ENCODE measurements around the gene ZC3H4. TPM values are rescaled to one million over a fixed set of nuclear protein-coding genes. Genes with fewer than 3 reads are reported as not detected.

ZC3H4 gene
- total RNA-seq, 1 donor from 2014 or later, result 50.3 TPM

- no peak for DNase-seq
- Mint-ChIP-seq H3K4me3 (ENCODE audit: unreplicated experiment) (peak overlapping the region; percentile 100), H3K4me1 (ENCODE audit: low read depth, unreplicated experiment) (peaks cover 11% of the 10 kb centered on the region), H3K36me3 (ENCODE audit: unreplicated experiment) (peaks cover 4% of the 10 kb centered on the region), H3K9me3 (ENCODE audit: unreplicated experiment) (peaks cover 9% of the 10 kb centered on the region), H3K27me3 (ENCODE audit: unreplicated experiment) (peaks cover 13% of the 10 kb centered on the region), H3K27ac (ENCODE audit: unreplicated experiment) (peak overlapping the region; percentile 93)
- TF ChIP-seq CTCF (IDR thresholded peaks at IDR 0.05; ENCODE audit: partially characterized antibody, unreplicated experiment), result no peak
Measured at GRCh38 chr19:47130120-47130588, 16.6 kb upstream of the ZC3H4 start.

GRCh38 chr19:47129579-47129978 lies 16.0 kb upstream of the ZC3H4 start:
- DNase-seq, result no peak
- Mint-ChIP-seq H3K4me1 (ENCODE audit: low read depth, unreplicated experiment) (peaks cover 10% of the 10 kb centered on the region), H3K9me3 (ENCODE audit: unreplicated experiment) (peaks cover 8% of the 10 kb centered on the region), H3K4me3 (ENCODE audit: unreplicated experiment) (no peak overlapping the region), H3K27me3 (ENCODE audit: unreplicated experiment) (peaks cover 13% of the 10 kb centered on the region), H3K36me3 (ENCODE audit: unreplicated experiment) (peaks cover 4% of the 10 kb centered on the region), H3K27ac (ENCODE audit: unreplicated experiment) (no peak overlapping the region)
- TF ChIP-seq CTCF (IDR thresholded peaks at IDR 0.05; ENCODE audit: partially characterized antibody, unreplicated experiment), result no peak

DNA sequence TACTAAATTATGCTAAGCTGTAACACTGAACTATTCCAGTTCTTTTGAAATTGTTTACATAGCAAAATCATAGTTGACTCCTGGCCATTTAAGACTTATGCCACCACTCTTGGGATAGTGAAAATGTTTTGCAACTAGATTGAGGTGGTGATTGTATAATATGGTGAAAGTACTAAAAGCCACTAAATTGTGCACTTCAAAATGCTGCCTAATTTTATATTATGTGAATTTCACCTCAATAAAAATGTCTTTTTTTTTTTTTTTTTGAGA lies 12.0 kb upstream of the ZC3H4 start:
- Mint-ChIP-seq H3K4me1 (ENCODE audit: low read depth, unreplicated experiment) (peaks cover 3% of the 10 kb centered on the region), H3K9me3 (ENCODE audit: unreplicated experiment) (peaks cover 3% of the 10 kb centered on the region), H3K27ac (ENCODE audit: unreplicated experiment) (no peak overlapping the region), H3K4me3 (ENCODE audit: unreplicated experiment) (no peak overlapping the region), H3K36me3 (ENCODE audit: unreplicated experiment) (peaks cover 4% of the 10 kb centered on the region), H3K27me3 (ENCODE audit: unreplicated experiment) (peaks cover 5% of the 10 kb centered on the region)
- no peak for TF ChIP-seq CTCF (IDR thresholded peaks at IDR 0.05; ENCODE audit: partially characterized antibody, unreplicated experiment)
- DNase-seq, result no peak

- no peak for DNase-seq
- Mint-ChIP-seq H3K9me3 (ENCODE audit: unreplicated experiment) (no peaks in the 10 kb centered on the region), H3K4me1 (ENCODE audit: low read depth, unreplicated experiment) (no peaks in the 10 kb centered on the region), H3K27me3 (ENCODE audit: unreplicated experiment) (peaks cover 2% of the 10 kb centered on the region), H3K4me3 (ENCODE audit: unreplicated experiment) (no peak overlapping the region), H3K27ac (ENCODE audit: unreplicated experiment) (peak overlapping the region; percentile 2), H3K36me3 (ENCODE audit: unreplicated experiment) (no peaks in the 10 kb centered on the region)
- peak; percentile 87 for TF ChIP-seq CTCF (IDR thresholded peaks at IDR 0.05; ENCODE audit: partially characterized antibody, unreplicated experiment)
Measured at GRCh38 chr19:47124937-47125668, 11.5 kb upstream of the ZC3H4 start.

DNA sequence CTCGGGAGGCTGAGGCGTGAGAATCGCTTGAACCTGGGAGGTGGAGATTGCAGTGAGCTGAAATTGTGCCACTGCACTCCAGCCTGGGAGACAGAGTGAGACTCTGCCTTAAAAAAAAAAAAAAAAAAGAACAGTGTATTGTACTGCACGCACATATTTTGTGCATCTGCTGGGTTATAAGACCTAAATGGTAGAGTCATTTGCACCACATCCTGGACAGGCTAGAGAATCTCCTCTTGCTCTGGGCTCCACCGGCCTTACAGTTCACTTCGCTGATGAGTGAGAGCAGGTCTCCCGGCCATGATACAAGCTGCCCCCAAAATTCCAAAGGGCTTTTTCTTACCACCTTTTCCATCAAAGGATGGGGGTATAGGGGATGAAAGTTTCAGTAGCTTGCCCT lies 9.8 kb upstream of the ZC3H4 start:
- no peak for DNase-seq
- no peaks in the 10 kb centered on the region for H3K9me3 Mint-ChIP-seq (ENCODE audit: unreplicated experiment)
- no peaks in the 10 kb centered on the region for H3K36me3 Mint-ChIP-seq (ENCODE audit: unreplicated experiment)
- no peak overlapping the region for H3K4me3 Mint-ChIP-seq (ENCODE audit: unreplicated experiment)
- no peak overlapping the region for H3K27ac Mint-ChIP-seq (ENCODE audit: unreplicated experiment)
- TF ChIP-seq CTCF (IDR thresholded peaks at IDR 0.05; ENCODE audit: partially characterized antibody, unreplicated experiment), result no peak
- H3K4me1 Mint-ChIP-seq (ENCODE audit: low read depth, unreplicated experiment), result no peaks in the 10 kb centered on the region
- H3K27me3 Mint-ChIP-seq (ENCODE audit: unreplicated experiment), result peaks cover 2% of the 10 kb centered on the region
